SIG-M5 (cell line): ENCODE data around the gene MPDZ.

Source experiments
- DNase-seq: peaks from one replicate; lab custom pipeline; 2025; lab: John Stamatoyannopoulos, UW

Gene MPDZ

GRCh38 chr9:13131991-13132390, 147.5 kb downstream of the MPDZ start:
- DNase-seq: no peak

- DNase-seq: no peak
Observed at GRCh38 chr9:13131416-13131815, 148.1 kb downstream of the MPDZ start.

- no peak for DNase-seq
Observed at GRCh38 chr9:13128266-13128860, 151.1 kb downstream of the MPDZ start.

GRCh38 chr9:13127131-13127530, 152.4 kb downstream of the MPDZ start:
- no peak for DNase-seq

GRCh38 chr9:13125261-13125660, 154.2 kb downstream of the MPDZ start:
- no peak for DNase-seq

- no peak for DNase-seq
Observed at GRCh38 chr9:13122756-13123369, 156.6 kb downstream of the MPDZ start.

- no peak for DNase-seq
Observed at GRCh38 chr9:13118313-13118712, 161.2 kb downstream of the MPDZ start.

- no peak for DNase-seq
Observed at GRCh38 chr9:13116292-13116691, 163.2 kb downstream of the MPDZ start.

- DNase-seq: no peak
Observed at GRCh38 chr9:13113751-13114150, 165.7 kb downstream of the MPDZ start.

GRCh38 chr9:13113216-13113615, 166.3 kb downstream of the MPDZ start:
- DNase-seq: no peak

- no peak for DNase-seq
Observed at GRCh38 chr9:13111778-13112177, 167.7 kb downstream of the MPDZ start.

GRCh38 chr9:13110766-13111417, 168.6 kb downstream of the MPDZ start:
- no peak for DNase-seq

GRCh38 chr9:13109781-13110180, 169.7 kb downstream of the MPDZ start:
- DNase-seq: no peak

- DNase-seq: no peak
Observed at GRCh38 chr9:13107008-13107407, 172.5 kb downstream of the MPDZ start.

- no peak for DNase-seq
Observed at GRCh38 chr9:13100914-13101572, 178.4 kb downstream of the MPDZ start.

GRCh38 chr9:13095056-13095455, 184.4 kb downstream of the MPDZ start:
- no peak for DNase-seq

- no peak for DNase-seq
Observed at GRCh38 chr9:13090628-13091027, 188.9 kb downstream of the MPDZ start.

- DNase-seq: no peak
Observed at GRCh38 chr9:13089666-13090065, 189.8 kb downstream of the MPDZ start.

GRCh38 chr9:13088720-13089427, 190.6 kb downstream of the MPDZ start:
- DNase-seq: no peak

GRCh38 chr9:13083963-13084528, 195.4 kb downstream of the MPDZ start:
- no peak for DNase-seq

GRCh38 chr9:13083366-13083765, 196.1 kb downstream of the MPDZ start:
- no peak for DNase-seq

GRCh38 chr9:13082796-13083195, 196.7 kb downstream of the MPDZ start:
- no peak for DNase-seq
